Ovary (tissue), 9 donors: Measurements from ENCODE around the gene ATAD3C. TPM values are rescaled to one million over a fixed set of nuclear protein-coding genes. Genes with fewer than 3 reads are reported as not detected.

Source experiments
- DNase-seq, 5 donors: peaks; one replicate each; pipeline ENCODE4 v3.0.0-alpha.2; 2019 to 2020
- H3K27ac ChIP-seq, 2 donors: fragments of 200-600 bp; one replicate each; pipeline versions ENCODE4 v1.5.1 to v1.8.0; 2019 to 2022
- H3K27me3 ChIP-seq: fragments of 200-600 bp; one replicate; pipeline ENCODE4 v1.8.0; 2022
- H3K36me3 ChIP-seq: fragments of 200-600 bp; sonication (generic); one replicate; pipeline ENCODE4 v1.5.1; 2019
- H3K4me1 ChIP-seq: one replicate; pipeline ENCODE4 v1.8.1; 2013; ENCODE audit warnings: mild to moderate bottlenecking, moderate library complexity; ENCODE audit not compliant: insufficient read depth
- H3K4me3 ChIP-seq: fragments of 200-600 bp; sonication (generic); one replicate; pipeline ENCODE4 v1.5.1; 2017
- H3K9me3 ChIP-seq, 2 donors: fragments of 200-600 bp in 1 of 2; sonication (generic) in 1 of 2; one replicate each; pipeline versions ENCODE4 v1.5.1 to v1.8.1; 2013 to 2019; ENCODE audit warnings: mild to moderate bottlenecking in 1 of 2, moderate library complexity in 1 of 2
- CTCF ChIP-seq, 3 donors: fragments of 450-650 bp in 2 of 3; fragments of 200-600 bp in 1 of 3; IDR thresholded peaks; one replicate each; pipeline versions ENCODE4 v1.5.1 to v1.8.0; 2016 to 2022; ENCODE audit warnings: antibody characterized with exemption in 3 of 3, mild to moderate bottlenecking in 1 of 3
- EP300 ChIP-seq: sonication (generic); formaldehyde crosslinking; IDR thresholded peaks from one replicate; pipeline ENCODE4 v1.6.1; 2017; ENCODE audit warnings: antibody characterized with exemption
- POLR2A ChIP-seq: fragments of 450-650 bp; IDR thresholded peaks from one replicate; pipeline ENCODE4 v1.6.1; 2017; ENCODE audit warnings: antibody characterized with exemption, mild to moderate bottlenecking, moderate library complexity
- whole genome bisulfite sequencing, 3 donors: extraction: QIAGEN DNeasy Blood & Tissue Kit in 1 of 3; methylation state at CpG; one replicate each; pipeline versions ENCODE4 v1.1.5 to v1.1.7; 2013 to 2017; 5-methylcytosine and 5-hydroxymethylcytosine counted together
- intact Hi-C, 4 donors: fragments of 100-400 bp; cut with DNase I; formaldehyde crosslinking; loops; one replicate each; pipeline versions ENCODE4 v1.11.0 to v1.15.1; 2022 to 2023
- polyA plus RNA-seq, 2 donors: library from polyadenylated mRNA; stranded (reverse); fragments of 200-250 nt in 1 of 2; fragments of 350-450 nt in 1 of 2; fragmentation: Illumina TruSeq in 1 of 2; extraction: RNeasy Lipid Tissue Mini Kit (QIAGEN cat#74804) in 1 of 2; gene quantifications; one replicate each; pipeline ENCODE4 v1.2.3, GENCODE V29; 2013 to 2014
- total RNA-seq, 7 donors: library from RNA; depleted of rRNA in 2 of 7; stranded (reverse); fragments of >200 nt in 2 of 7; fragmentation: NEBNext Ultra II Directional in 3 of 7; extraction: Animal tissue kit (Norgen Biotek cat#: 25700) in 3 of 7; gene quantifications; one replicate each; pipeline versions ENCODE4 v1.1.0 to v1.2.4, GENCODE V29; 2016 to 2023
- donor health status: DM: no; HTN: no; CAD: no; lungs with moderate emphysema.
- donor health status: DM: no; HTN: no; CAD: no.
- donor health status: Bipolar disorder and iron deficiency.
- donor health status: DM: yes; HTN: yes; CAD: no.
- donor health status: DM: no; HTN: no; CAD: no.
- donor health status: DM: yes; HTN: yes; CAD: no.

Gene ATAD3C
- total and polyA plus RNA-seq, 9 donors, result 0.53 to 5.3 (median 3.6) TPM

- Histone ChIP-seq H3K36me3 (no peaks in the 10 kb centered on the region), H3K9me3 (no peaks in the 10 kb centered on the region), H3K4me3 (no peak overlapping the region), H3K4me1 (peaks cover 10% of the 10 kb centered on the region), H3K27me3 (no peaks in the 10 kb centered on the region), H3K27ac (no peak overlapping the region)
- TF ChIP-seq EP300 (no peak), POLR2A (no peak), CTCF (IDR thresholded peaks at IDR 0.05) (no peak)
- intact Hi-C loops, result no loop called here
- peak in 1 of 5 donors; percentile 32 for DNase-seq
- 62 to 70% (median 69%) methylated on average over 30 to 33 of the region's 33 CpGs for WGBS, 3 donors
Observed at GRCh38 chr1:1425753-1426495, 23.6 kb upstream of the ATAD3C start.

GRCh38 chr1:1426496-1427105 lies 22.9 kb upstream of the ATAD3C start:
- Histone ChIP-seq H3K27me3 (no peaks in the 10 kb centered on the region), H3K36me3 (no peaks in the 10 kb centered on the region), H3K27ac (no peak overlapping the region), H3K4me1 (peaks cover 15% of the 10 kb centered on the region), H3K4me3 (no peak overlapping the region), H3K9me3 (no peaks in the 10 kb centered on the region)
- TF ChIP-seq CTCF (IDR thresholded peaks at IDR 0.05), result no peak
- no peak for TF ChIP-seq POLR2A
- no peak for TF ChIP-seq EP300
- intact Hi-C loops, result no loop called here
- 55 to 70% (median 57%) methylated on average over 19 of the region's 19 CpGs for WGBS, 3 donors
- DNase-seq, result no peak

DNA sequence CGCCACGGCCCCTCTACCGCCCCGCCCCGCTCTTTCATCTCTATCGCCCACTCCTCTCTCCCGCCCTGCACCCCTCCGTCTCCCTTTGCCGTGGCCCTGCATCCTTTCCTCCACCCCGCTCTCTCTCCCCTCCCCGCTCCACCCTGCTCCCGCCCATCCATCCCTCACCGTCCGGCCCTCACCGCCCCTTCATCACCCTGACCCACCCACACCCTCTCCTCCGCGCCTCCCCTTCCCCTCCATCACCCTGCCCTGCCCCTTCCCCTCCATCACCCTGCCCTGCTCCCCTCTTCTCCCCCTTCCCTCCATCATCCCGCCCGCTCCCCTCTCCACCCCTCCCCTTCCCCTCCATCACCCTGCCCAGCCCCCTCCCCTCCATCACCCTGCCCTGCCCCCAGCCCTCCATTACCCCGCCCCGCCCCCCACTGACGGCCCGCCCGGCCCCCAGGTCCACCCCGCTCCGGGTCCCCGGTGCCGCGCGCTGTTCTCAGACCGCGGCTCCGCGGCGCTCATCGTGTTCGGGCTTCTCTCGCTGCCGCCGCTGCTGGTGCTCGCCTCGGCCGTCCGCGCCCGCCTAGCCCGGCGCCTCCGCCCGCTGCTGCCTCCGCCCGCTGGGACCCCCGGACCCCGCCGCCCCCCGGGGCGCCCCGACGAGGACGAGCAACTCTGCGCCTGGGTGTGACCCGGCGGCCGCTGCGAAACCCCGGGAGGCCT lies 22.2 kb upstream of the ATAD3C start:
- H3K27ac ChIP-seq, result peak overlapping the region in 1 of 2 donors; percentile 64
- H3K4me3 ChIP-seq, result peak overlapping the region; percentile 34
- H3K9me3 ChIP-seq, result no peaks in the 10 kb centered on the region
- H3K36me3 ChIP-seq, result no peaks in the 10 kb centered on the region
- peak in 4 of 5 donors; percentile 20 to 63 (median 55) for DNase-seq
- TF ChIP-seq CTCF (IDR thresholded peaks at IDR 0.05), result no peak
- TF ChIP-seq EP300, result no peak
- no peak for TF ChIP-seq POLR2A
- no peaks in the 10 kb centered on the region for H3K27me3 ChIP-seq
- intact Hi-C loops, result no loop called here
- WGBS, 3 donors, result 14 to 45% (median 27%) methylated on average over 21 to 66 of the region's 66 CpGs
- H3K4me1 ChIP-seq, result peaks cover 20% of the 10 kb centered on the region

- peaks cover 24% of the 10 kb centered on the region for H3K4me1 ChIP-seq
- no peaks in the 10 kb centered on the region for H3K9me3 ChIP-seq
- TF ChIP-seq POLR2A (no peak), CTCF (IDR thresholded peaks at IDR 0.05) (no peak), EP300 (no peak)
- 0% methylated on average over 18 to 21 of the region's 22 CpGs; no CpG with 5 or more reads in 1 of the 3 donors for WGBS, 3 donors
- no peaks in the 10 kb centered on the region for H3K36me3 ChIP-seq
- peak overlapping the region; percentile 34 for H3K4me3 ChIP-seq
- DNase-seq, result peak in 2 of 5 donors; percentile 34 to 59
- intact Hi-C loops, result no loop called here
- peak overlapping the region in 1 of 2 donors; percentile 64 for H3K27ac ChIP-seq
- H3K27me3 ChIP-seq, result no peaks in the 10 kb centered on the region
Observed at GRCh38 chr1:1427820-1428148, 21.7 kb upstream of the ATAD3C start.
